CD4-positive, alpha-beta T cell treated with Interleukin-17A for 1 hour (primary cell): ENCODE results near the gene HNRNPAB.
"Not testable (repeated sequence)": the region's sequence is repeated elsewhere in the genome, so short reads cannot be mapped to it uniquely, and the experiment has no call there.

Experiments
- DNase-seq: peaks from one replicate; pipeline ENCODE4 v3.0.0-alpha.2; 2020

Gene HNRNPAB

DNA sequence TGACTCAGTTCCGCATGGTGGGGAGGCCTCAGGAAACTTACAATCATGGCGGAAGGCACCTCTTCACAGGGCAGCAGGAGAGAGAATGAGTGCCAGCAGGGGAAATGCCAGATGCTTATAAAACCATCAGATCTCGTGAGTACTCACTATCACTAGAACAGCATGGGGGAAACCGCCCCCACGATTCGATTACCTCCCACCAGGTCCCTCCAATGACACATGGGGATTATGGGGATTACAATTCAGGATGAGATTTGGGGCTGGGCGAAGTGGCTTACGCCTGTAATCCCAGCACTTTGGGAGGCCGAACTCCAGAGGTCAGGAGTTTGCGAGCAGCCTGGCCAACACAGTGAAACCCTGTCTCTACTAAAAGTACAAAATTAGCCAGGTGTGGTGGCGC, 6.2 kb upstream of the HNRNPAB start:
- DNase-seq: not testable (repeated sequence)

- DNase-seq: no peak
Measured at GRCh38 chr5:178198706-178199105, 5.6 kb upstream of the HNRNPAB start.

DNA sequence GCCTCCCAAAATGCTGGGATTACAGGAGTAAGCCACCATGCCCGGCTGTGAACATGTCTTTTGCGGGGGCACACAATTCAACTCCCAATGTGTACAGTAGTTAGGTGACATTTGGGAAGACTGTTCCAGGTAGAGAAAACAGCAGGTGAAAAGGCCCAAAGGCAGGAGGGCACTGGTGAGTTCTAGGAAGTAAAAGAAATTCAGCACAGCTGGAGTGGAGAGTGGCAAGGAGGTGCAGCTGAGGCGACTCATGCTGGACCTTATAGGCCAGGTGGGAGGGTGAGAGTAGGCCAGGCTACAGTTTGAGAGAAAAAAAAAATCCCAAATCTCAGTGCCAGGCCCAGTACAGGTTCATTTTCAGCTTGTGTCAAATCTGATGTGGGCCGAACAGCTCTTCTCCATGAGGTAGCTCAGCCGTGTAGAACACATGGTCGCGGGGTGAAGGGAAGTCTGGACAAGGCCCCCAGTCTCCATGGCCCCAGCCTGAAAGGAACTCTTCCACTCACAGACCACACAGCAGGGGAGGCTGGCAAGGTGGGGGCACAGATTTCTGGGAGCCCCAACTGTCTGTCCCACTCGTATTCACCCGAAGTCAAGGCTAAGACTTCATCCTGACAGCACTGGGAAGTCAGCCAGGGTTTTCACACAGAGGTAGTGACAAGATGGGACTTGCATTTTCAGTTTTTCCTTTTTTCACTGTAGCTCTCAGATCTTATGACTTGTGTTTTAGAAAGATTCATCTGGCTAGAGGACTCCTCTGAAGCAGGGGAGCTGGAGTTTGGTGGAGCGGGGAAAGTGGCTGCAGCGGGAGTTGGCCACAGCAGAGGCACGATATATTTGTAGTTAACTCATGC, 4.5 kb upstream of the HNRNPAB start:
- DNase-seq: no peak

GRCh38 chr5:178201221-178201926, 3.0 kb upstream of the HNRNPAB start:
- DNase-seq: no peak

- DNase-seq: no peak
Measured at GRCh38 chr5:178201927-178202235, 2.5 kb upstream of the HNRNPAB start.

GRCh38 chr5:178202541-178202940, 1.8 kb upstream of the HNRNPAB start:
- DNase-seq: no peak

GRCh38 chr5:178203670-178204181, 607 bp upstream of the HNRNPAB start:
- peak; percentile 32 for DNase-seq

- peak; percentile 70 for DNase-seq
Measured at GRCh38 chr5:178204935-178205748, 809 bp downstream of the HNRNPAB start.

GRCh38 chr5:178205749-178206047, 1.4 kb downstream of the HNRNPAB start:
- no peak for DNase-seq

DNA sequence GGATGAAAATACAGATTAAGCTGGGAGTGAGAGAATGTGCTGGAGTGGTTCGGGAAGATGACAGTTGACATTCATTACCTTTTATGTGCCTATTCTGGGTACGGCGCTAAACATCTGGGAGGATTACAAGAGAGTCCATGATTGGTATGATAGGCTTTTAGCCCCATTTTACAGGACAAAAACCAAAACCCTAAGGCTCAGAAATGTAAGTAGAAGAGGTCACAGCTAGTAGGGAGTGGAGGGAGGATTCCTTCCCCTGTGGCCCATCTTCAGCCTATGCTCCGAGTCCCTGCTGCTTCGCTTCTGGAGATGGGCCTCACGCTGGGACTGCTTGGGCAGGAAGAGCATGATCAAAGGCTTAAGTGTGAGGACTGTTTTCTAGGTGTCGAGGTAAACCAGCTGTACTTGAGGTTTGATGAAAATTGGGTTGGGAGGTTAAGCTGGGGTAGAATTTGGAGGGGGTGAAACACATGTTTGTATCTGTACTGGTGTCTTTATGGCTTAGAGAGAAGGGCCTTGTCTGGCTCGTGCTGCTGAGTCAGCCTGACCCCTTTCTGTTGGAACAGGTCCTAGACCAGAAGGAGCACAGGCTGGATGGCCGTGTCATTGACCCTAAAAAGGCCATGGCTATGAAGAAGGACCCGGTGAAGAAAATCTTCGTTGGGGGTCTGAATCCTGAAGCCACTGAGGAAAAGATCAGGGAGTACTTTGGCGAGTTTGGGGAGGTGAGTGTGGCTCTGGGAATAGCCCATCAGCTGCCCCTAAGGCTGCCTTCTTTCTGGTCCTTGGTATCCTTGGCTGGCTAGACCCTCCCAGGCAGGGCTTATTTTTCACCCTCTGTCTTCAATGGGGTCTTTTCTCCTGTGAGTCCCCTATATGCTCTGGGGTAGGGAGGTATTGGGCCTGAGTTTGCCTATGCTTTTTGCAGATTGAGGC, 2.1 kb downstream of the HNRNPAB start:
- DNase-seq: peak; percentile 41

DNA sequence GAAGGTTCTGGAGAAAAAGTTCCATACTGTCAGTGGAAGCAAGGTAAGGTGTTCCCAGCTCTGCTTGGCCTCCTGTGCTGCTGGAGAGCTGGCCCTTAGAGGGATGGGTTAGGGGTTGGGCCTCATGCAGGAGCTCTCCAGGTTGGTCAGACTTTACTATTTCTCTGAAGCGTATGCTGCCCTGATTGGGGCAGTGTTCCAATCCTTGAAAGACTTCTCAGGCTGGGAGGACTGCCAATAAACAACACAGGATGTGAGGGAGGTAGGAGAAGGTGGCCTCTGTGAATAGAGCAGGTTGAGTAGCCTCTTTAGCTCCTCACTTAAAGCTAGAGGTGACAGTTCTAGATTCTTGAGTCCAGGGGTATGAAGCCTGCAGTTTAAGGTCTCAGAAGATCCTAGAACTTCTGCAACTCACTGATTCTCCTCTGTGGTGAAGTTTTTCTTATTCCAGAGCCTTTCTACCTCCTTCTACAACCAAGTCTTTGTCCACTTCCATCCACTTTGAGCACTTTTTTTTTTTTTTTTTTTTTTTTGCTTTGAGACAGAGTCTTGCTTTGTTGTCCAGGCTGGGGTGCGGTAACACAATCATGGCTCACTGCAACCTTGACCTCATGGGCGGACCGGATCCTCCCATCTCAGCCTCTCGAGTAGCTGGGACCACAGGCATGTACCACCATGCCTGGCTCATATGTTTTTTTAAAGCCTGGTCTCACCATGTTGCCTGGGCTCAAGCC, 3.0 kb downstream of the HNRNPAB start:
- DNase-seq: no peak

DNA sequence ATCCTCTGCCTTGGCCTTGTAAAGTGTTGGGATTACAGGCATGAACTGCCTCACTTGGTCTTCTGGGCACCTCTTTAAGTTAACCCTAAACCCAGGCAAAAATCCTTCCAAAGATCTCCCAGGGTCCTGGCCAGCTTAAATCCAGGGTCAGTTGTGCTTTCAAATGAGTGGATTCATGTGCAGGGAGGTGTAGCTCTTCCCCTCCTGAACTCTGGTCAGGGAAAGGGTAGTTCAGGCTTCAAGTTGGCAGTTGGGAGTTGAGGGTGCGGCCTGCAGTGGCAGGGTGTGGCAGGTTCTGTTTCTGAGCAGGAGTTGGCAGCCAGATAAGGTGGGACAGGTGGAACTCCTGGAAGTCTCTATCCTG, 3.6 kb downstream of the HNRNPAB start:
- DNase-seq: no peak

DNA sequence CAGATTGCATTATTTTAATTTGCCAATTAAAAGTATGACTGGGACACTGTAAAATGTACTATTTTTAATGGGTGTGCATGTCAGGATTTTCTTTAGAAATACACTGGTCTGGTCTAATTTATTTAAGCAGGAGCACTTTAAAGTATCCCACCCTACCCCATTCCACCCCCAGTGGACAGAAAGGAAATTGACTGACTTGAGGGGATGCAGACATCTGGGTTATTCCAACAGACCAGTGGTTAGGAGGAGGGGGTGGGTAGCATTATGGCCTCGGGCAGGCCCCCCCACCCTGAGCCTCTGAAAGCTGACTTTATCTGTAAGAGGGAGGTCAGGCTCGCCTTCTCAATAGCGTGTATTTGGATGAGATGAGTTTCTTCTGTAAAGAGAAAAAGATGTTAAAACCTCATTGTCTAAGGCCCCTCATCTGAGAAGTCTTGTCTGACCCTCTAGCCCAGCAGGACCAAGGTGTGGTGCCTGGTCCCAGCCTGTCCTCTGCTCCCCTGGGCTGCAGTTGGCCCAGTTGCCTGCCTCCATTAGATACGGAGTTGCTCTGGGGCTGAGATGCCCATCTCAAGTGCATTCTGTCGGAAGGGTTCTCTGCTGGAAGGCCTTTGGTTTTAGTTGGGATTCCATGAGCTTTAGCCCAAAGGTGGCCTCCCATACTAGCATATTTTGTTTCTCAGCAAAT, 4.4 kb downstream of the HNRNPAB start:
- no peak for DNase-seq

- DNase-seq: no peak
Measured at GRCh38 chr5:178209334-178210072, 5.2 kb downstream of the HNRNPAB start.

DNA sequence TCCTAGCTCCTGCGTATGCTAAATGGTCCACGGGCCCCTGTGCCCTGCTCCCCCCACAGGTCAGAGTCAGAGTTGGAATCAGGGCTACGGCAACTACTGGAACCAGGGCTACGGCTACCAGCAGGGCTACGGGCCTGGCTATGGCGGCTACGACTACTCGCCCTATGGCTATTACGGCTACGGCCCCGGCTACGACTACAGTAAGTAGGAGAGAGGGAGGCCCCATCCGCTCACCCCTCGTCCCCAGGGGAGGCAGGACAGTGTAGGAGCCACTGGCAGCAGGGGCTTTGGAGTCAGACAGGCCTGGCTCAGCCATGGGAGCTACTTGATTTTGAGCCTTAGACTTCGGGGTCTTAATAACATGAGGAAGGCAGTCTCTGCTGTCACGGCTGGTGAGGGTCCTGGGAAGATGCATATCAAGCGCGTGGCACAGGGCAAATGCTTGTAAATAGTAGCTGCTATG, 5.8 kb downstream of the HNRNPAB start:
- no peak for DNase-seq

DNA sequence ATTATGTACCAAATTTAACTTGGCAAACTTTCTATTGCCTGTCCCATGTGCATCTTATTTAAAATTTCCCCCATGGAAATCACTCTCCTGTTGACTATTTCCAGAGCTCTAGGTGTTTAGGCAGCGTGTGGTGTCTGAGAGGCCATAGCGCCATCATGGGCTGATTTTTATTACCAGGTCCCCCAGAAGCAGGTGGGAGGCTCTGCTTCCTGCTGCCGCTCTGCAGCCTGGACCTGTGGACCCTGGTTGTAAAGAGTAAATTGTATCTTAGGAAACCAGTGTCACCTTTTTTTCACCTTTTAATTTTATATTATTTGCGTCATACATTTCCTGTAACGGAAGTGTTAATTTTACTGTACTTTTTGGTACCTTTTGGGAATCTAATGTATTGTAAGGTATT, 6.4 kb downstream of the HNRNPAB start:
- DNase-seq: no peak

DNA sequence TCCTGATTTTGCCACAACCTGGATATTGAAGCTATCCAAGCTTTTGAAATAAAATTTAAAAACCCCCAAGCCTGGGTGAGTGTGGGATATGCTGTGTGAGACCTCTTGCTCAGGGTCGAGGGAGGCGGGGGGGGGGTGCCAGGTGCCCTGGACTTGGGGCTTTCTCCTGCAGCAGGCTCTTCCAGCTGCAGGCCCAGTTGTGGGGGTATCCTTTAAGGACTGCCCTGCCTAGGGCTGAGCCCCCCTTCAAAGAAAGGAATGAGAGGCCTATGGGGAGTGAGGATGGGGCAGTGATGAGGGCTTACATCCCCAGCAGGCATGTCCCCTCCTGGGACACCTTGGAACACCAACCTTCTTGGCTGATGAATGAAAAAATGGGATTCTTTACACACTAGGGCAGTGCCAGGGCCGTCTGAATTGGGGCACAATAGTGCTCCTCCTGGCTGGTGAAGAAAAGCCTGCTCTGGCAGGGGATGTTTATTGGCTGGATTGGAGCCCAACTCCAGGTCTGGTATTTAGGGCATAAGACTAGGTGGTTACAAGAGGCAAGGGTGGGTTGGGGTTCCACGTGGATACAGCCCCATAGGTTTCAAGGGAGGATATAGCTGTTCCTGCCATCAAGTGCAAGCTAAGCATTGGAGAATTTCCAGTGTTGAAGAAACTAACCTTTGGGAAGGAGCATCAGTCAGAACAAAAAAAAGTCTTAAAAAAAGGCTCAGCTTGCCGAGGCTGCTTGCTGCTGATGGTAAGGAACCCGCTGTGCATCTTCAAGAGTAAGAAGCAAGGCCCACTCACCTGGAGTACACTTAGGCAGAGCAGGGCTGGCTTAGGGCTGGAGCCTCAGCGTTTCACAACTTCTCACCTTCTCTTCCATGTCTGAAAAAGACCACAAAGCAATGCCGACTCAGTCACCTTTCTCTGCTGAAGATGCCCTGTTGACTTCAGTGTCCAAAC, 7.0 kb downstream of the HNRNPAB start:
- DNase-seq: no peak

- DNase-seq: no peak
Measured at GRCh38 chr5:178212241-178213002, 8.1 kb downstream of the HNRNPAB start.
